Measurements from ENCODE around the gene HDAC8.

The HDAC8 gene

DNA sequence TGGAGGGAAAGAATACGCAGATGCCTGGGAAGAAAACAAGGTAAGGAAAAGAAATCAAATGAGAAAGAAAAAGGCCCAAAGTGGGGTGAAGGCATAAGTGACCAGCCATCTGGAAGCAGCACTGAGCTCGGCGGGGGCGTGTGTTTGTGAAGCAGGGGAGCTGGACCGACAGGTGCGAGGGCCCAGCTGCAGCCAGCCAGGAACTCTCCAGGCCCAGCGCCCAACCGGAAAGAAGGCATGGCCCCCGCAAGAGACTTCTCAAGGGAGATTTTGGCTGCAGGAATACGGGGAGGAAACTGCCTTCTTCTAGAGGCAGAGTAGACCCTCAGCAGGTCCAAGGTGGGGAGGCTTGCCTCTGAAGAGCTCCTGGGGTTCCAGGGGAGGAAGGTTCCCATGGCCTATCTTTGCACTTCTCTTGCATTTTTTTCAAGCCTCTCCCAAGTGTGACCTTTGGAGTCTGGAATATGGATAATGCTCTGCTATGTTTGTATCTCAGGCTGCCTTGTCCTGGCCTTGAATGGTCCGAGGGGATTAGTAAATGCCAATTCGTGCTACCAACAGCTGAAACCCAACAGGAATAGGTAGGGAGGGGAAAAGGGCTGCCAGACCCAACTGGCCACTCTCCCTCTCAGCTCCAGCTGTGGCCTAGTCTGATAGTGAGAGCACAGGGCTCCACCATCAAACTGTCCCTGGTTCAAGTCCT is 256.1 kb downstream of the HDAC8 start:
- DNase-seq (ENCODE audit: low spot score): no peak

DNA sequence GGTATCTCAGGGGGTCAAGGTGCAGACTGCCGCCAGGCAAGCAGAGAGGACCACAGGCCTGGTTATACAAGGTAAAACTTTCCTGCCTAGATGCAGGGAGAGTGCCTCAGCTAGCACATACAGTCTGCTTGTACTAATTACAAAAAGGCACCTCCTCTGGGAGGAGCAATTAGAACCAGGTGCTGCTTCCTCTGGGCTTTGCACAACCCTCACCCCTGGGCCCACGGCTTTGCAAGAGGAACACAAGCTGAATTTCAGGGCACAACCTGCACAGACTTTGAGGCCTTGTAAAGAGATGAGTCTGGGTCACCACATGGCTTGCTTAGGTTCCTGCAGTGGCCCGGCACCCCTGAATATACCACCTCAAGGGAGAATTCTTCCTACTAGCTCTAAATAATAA is 257.8 kb downstream of the HDAC8 start:
- DNase-seq (ENCODE audit: low spot score): no peak

DNA sequence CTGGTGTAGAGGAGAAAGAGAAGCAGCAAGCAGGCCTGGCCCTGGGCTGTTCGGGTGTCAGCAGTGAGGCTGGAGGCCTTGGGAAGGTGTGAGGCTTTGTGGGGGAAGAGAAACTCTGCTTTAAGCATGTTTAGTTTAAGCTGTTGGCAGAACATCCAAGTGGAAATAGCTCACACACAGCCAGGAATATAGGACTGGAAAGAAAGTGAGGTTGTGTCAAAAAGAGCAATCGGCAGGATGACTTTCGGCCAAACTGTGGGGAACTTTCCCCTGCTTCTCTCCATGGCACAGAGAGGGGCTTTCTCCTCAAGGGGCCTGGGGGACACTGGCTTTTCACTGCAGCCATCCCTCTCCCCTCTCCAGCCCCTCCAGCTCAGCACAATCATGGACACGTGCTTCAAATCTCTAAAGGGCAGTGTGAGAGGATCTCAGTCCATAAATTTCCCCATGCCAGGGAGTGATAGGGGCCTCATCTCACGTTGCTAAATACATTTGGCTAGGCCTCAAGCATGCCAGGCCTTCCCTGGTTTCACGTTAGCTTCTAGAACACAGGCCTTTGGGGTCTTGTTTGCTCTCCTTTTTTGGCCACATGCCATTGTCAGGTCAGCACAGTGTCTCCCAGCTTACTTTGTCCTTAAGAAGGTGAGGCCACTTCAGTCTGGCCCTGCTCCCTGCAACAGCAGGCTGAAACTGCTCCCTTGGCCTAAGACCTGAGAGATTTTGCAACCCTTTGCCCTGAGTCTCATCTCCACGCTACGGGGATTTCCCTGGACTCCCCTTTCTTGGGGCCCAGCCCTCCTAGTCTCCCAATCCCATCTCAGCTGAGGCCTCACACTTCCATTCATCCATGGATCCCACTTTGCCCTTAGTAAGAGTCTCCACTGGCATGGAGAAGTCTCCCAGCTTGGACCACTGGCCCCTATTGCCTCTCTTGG is 258.7 kb downstream of the HDAC8 start:
- DNase-seq (ENCODE audit: low spot score): no peak

DNA sequence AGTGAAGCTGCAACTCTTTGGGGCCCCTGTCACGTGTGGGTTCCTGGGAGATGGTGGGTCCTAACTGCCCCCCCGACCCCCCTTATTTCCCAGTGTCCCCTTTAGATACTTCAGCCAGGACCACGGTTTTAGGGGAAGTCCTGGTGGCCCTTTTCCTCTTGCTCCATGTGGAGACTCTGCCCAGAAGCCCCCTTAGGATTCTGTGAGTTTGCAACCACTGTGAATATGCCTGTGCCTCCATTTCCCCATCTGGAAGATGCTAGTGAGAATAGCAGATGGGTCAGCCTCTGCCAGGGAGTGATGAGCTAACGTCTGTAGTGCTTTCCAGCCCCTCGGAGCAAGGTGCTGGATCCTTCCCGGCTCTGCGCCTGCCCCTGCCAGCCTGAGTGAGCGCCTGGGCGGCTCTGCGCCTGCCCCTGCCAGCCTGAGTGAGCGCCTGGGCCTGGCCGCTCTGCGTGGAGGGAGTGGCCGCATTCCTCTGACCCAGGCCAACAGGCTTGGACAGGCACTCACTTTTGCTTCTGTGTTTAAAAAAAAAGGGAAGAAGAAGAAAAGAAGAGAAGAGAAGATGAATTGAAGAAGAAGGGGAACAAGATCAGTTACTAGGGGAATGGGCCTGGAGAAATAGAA is 260.2 kb downstream of the HDAC8 start:
- no peak for DNase-seq (ENCODE audit: low spot score)

DNA sequence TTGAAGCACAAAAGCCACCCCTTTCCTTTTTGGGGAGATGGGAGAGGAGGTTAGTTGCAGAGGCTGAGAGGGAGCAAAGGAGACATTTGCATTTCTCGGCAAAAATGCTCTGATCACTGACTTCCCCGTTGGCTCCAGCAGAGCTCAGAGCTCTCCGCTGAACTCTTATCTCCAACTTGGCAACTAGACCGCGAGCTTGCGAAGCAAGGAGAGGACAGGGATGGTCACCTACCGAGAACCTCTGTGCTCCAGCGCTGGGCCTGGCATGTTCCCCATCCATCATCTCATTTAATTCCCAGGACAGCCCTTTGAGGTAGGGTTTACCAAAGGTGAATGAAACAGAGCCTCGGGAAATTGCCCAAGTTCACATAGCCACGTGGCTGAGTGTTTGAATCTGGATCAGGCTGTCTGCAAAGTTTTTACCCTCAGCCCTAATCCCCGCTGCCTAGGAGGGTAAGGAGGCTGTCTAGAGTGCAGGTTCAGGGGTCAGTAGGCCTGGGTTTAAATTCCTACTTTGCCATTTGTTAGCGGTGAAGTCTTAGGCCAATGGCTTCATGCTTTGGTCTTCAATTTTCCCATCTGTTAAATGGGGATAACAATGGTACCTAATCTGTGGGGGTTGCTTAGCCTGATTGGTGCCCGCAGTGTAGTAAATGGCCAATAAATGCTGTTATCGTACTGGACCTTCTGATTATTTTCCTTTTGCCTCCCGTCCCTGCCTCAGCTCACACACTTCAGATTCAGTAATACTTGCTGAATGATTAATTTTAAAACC is 263.2 kb downstream of the HDAC8 start:
- DNase-seq (ENCODE audit: low spot score): no peak

DNA sequence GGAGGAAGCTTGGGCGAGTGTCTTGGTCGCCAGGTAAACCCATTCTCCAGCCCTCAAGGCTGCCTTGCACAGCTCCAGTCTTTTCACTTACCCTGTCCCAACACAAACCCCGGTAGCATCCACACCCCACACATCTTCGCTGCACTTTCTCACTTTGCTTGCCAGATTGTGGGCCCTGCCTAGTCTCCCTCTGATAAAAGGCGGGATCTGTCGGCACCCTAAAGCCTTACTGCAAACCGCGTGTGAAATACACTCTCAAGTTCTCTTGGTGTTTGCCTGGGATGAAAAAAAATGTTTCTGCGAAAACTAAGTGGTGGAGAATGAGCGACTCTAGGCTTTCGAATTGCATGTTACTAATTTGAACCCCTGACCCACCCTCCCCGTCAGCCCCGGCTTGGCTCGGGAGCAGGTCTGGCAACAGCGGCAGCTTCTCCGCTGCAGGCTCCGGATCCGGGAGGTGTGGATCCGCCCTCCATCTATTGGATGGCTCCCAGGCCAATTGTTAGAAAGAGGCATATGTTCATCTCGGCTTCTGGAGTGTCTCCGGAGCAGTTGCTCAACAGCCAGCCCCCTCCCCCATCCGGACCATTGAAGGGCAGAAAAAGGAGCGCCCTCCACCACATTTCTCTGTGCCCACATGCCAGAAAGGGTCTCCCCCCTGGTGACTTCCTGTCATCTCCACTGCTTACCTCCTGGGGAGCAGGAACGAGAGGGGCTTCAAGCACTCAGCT is 263.9 kb downstream of the HDAC8 start:
- peak; percentile 49 for DNase-seq (ENCODE audit: low spot score)

DNA sequence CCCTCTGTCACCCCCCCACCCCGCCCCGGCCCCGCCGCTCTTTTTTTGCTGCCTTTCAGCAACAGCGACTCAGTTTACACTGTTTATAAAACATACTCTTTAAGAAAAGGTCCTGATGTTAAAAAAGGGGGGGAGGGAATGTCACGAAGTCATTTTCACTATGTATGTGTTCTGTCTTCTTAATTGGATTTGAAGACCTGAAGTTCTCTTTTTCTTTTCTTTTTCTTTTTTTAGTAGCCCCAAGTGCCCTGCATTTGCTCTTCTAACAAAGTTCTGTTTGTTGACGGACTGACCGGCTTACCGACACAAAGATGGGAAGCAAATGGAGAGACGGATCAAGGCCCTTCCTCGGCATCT is 264.5 kb downstream of the HDAC8 start:
- no peak for DNase-seq (ENCODE audit: low spot score)

DNA sequence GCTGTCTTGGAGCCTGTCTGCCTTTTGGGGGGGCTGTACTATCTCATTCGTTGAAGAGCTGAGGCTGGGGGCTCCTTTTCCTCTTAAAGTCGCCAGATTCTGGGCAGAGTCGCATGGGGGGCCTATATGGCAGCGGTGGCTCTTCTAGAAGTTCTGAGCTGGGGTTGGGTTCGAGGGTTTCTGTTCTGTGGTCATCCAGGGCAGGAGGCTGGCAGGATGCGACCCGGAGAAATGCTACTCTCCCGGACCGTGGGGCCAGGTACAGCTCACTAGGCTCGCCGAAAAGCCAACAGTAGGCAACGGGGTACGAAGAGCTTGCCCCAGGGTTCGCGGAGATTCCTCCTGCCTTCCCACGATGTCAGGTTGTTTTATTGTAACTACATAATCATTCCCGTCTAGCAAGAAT is 265.0 kb downstream of the HDAC8 start:
- DNase-seq (ENCODE audit: low spot score): no peak

DNA sequence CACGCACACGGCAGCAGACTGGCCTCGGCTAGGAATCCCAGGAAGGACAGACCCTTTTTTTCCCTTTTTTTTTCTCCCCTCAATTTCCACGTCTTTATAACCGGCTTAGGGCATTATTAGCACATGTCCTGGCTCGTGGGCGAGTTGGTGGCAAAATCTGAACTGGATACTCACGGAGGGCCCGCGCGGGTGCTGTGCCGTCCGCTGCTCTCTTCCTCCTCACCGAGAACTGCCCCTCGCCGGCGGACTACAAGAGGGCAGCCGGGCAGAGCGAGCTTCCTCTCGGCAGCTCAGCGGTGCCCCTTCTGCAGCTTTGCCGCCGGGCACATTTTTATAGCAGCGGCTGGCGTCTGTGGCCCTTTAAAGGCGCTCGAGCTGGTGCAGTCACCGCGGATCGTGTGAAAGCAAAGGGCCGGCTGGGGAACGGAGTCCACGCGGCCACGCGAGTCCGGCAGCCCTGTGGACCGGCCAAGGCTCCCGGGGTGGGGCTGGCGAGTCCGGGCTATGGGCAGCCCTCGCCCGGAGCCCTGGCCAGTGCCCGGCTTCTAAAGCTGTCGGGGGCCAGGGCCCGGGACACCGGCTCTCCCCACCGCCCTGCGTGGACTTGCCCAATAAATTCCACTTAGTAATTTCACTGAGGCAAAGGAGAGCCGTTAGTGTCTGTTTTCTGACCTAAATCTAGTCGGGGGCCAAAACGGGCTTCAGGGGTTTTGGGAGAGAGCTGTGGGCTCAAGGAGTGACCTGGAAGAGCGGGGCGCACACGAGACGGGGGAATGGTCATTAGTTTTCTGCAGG is 265.6 kb downstream of the HDAC8 start:
- DNase-seq (ENCODE audit: low spot score): peak; percentile 76

DNA sequence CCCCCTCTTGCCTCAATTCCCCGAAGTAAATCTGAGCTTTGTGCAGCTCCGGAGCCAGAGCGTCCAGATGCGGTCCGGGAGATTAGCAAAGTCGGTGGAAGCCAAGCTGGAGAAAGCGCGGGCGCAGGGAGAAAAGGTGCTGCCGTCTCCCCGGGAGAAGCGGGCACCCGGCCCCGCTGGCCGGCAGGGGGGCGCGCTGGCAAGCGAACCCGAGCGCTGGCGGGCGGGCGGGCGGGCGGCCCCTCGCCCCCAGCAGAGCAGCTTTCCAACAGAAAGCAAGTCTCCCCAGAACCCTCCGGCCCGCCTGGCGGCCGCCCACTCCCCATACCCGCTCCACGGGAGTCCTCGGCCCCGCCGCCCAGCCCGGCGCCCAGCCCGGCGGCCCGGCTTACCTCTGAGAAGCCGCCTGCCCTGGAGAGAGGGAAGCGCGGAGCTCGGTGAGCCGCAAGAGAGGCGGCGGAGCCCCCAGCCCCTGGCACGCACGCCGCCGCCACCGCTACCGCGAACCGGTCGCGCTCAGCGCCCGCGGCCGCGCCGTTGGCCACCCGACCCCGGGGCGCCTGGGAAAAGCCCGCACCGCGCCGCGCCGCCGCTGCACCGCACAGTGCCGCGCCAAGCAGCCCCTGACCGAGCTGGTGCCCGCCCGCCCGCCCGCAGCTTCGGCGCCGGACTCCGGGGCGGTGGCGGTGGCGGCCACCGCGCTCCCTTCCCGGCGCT is 266.4 kb downstream of the HDAC8 start:
- DNase-seq (ENCODE audit: low spot score): no peak

DNA sequence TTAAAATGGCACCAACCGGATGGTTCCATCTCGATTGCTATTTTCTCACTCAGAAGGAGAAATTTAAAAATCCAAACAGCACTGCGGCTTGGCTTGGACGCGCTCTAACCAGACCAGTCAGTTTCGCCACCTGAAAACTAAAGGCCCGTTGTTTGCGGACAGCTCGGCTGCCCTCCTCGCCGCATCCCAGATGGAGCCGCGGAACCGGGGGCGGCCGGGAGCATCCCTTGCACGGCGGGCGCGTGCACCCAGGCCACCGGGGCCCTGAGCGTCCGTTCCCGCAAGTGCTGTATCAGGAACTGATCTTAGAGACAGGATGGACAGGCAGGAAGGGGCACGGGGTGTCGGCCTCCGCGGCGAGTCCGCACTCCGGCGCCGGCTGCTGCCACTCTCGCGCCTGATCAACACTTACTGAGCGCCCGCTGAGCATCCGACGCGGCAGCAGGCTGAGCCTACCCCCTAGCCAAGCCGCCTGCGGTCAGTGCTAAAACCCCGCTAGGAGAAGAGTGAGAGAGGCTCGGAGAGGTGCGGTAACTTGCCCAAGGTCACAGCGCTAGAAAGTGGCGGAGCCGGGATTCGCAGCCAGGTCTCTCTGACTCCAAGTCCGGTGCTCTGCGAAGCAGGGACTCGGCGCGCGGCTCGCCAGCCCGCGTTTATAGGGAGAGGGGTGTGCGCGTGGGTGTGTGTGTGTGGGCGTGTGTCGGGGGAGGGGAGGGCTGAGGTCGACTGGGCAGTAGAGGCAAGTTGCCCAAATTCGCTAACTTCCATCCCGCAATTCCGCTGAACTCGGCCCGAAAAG is 267.2 kb downstream of the HDAC8 start, which contains the start of gene CITED1:
Gene CITED1 (minus strand): TSS at position 629 of the 799 bp plus-strand sequence. CDS start 3,045 bp downstream, outside the sequence.
- peak; percentile 11 for DNase-seq (ENCODE audit: low spot score)

DNA sequence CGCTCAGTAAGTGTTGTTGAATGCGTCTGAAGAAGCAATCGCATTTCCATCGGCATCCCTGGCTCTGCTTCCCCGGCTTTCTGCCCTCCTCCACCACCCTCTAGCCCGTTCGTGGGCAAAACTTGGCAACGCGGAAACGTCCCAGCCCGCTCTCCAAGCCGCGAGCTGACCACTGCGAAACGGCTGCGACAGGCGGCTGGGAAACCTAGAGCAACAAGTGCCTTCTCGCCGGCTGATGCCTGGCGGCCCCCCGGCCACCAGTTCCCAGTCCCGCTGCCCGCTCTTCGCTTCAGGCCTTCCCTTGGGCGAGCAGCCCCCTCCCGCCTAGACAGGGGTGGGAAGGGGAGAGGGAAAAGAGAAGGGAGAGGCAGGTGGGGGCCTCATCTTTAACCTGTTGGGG is 267.8 kb downstream of the HDAC8 start:
- no peak for DNase-seq (ENCODE audit: low spot score)

DNA sequence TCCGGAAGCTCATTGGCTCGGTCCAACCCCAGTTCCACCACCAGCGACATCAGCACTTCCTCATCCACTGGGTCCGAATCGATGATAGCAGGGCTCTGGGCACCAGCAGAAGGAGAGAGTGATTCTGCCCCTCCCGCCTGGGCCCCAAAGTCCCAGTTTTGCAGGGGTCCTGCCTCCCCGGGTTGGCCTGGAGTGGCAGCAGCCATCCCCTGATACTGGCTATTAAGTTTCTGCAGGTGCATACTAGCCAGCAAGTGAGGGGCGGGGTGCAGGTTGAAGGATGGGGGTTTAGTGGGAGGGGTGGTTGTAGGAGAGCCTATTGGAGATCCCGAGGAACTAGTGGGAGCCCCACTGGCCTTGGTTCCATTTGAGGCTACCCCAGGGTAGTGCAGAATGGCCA is 270.9 kb downstream of the HDAC8 start:
- DNase-seq (ENCODE audit: low spot score): no peak

DNA sequence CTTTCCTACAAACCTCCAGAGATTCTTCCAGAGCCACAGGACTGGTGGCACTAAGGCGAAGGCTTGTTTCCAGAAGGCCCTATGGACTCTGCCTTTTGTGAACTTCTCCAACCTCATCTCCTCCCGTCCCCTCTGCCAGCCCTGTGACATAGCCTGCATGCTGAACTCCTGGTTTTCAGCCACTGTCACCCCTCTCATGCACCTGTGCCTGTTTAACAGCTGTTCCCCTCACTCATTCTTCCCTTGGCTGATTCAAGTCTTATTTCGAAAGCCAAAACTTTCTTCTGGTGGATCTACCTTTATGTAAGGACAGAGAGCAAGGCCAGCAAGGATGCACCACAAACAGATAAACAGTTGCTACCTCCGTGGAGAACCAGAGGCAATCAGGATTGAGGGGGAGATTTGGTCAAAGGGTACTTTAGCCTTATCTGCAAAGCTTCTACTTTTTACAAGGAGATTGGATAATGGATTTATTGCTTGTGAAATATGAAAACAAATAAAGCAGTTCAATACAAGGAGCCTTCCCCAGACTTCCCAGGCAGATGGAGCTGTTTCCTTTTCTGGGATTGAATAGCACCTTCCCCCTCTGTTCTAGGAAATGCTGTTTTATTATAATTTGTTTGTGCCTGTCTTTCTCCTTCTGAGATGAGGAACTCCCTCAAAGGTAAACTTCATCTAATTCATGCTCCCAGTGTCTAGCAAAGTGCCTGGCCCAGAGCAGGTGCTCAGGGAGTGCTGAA is 272.6 kb downstream of the HDAC8 start:
- DNase-seq (ENCODE audit: low spot score): no peak

DNA sequence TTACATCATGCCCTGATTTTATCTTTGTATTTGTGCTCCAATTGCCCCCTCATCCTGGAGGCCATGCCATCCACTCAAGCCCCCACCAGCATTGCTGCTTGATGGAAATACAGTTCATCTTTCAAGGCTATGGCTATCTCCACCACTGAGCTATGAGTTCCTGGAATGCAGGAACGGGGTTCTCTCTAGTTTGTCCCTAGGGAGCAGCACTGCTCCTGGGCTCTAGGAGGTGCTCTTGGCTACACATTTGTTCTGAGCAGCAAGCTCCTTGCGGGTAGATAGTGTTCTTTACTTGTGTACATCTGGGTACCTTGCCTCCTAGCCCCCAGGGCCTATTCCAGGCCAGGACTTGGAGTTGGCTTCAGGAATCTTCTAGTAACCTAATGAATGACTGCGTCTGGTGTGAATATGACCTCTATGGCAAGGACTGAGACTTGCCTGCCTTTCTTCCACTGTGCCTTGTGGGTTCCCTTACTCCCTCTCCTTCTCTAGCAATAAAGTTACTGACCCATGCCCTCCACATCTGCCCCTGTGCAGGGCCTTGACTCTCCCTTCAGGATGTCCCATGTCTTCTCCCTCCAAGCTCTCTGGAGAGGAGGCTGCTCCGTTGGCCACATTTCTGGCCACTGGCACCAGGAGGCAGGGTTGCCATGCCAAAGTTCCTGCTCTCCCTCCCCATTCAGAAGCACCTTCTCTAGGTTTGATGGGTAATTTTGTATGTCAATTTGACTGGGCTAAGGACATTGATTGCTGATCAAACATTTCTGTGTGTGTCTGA is 274.5 kb downstream of the HDAC8 start:
- DNase-seq (ENCODE audit: low spot score): peak; percentile 26

DNA sequence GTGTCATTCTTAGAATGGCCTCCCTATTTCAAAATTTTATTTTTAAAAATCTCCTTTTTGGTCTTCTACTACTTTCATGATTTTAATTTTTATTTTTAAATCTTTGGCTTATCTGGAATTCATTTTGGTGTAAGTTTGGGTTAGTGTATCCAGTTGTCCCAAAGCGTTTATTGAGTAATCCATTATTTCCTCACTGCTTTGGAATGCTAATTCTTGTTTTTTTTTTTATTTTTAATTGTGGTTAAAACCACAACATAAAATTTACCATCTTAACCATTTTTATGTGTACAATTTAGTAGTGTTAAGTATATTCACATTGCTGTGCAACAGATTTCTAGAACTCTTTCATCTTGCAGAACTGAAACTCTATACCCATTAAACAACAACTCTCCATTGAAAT is 275.7 kb downstream of the HDAC8 start:
- no peak for DNase-seq (ENCODE audit: low spot score)

DNA sequence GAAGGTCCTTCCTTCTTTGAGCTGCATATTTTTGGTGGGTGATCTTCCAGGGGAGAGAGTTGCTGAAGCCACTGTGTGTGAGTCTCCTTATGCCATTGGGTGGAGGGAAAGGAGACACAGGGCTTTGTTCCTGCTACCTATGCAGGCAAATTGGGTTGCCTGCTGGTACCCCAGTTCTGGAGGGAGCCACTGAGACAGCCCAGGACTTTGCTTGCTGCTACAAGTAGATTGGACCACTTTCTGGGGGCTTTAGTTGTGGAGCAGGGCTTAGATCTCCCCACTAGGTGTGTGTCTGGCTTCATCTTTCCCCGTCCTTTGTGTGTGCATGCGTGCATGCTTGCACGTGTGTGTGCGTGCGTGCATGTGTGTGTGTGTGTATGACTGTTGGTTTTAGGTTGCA is 276.9 kb downstream of the HDAC8 start:
- no peak for DNase-seq (ENCODE audit: low spot score)

DNA sequence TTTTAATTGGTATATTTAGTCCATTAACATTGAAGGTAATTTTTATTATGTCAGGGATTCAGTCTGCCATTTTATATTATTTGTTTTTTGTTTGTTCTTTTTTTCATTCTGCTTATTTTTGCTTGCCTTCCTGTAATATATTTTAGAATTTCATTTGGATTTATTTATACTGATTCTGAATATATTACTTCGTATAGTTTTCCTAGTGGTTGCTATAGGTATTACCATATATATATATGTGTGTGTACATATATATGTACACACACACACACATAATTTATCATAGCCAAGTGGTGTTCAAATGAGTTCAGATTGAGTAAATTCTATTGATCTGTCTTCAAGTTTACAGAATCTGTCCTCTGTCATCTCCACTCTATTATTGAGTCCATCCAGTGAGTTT is 278.1 kb downstream of the HDAC8 start:
- no peak for DNase-seq (ENCODE audit: low spot score)

Data from kidney tubule cell (primary cell).